Stimulated activated CD4-positive, alpha-beta T cell treated with anti-CD3 and anti-CD28 coated beads, Interleukin-1b, Interleukin-23, amount 100 ng/mL, for 48 hours (primary cell): ENCODE measurements around the gene GHRHR.

ENCODE experiments used
- DNase-seq: peaks from one replicate; pipeline ENCODE4 v3.0.0-alpha.2; 2020

Gene GHRHR

GRCh38 chr7:31017032-31017675 is 53.4 kb downstream of the GHRHR start:
- no peak for DNase-seq

- no peak for DNase-seq
Observed at GRCh38 chr7:31017721-31018120, 54.0 kb downstream of the GHRHR start.

GRCh38 chr7:31019509-31019908 is 55.8 kb downstream of the GHRHR start:
- DNase-seq = no peak

GRCh38 chr7:31020161-31020560 is 56.4 kb downstream of the GHRHR start:
- DNase-seq = no peak

GRCh38 chr7:31020652-31021051 is 56.9 kb downstream of the GHRHR start:
- DNase-seq = no peak

GRCh38 chr7:31022117-31022516 is 58.4 kb downstream of the GHRHR start:
- no peak for DNase-seq

- no peak for DNase-seq
Observed at GRCh38 chr7:31022726-31023125, 59.0 kb downstream of the GHRHR start.

- DNase-seq = no peak
Observed at GRCh38 chr7:31023877-31024276, 60.1 kb downstream of the GHRHR start.

- no peak for DNase-seq
Observed at GRCh38 chr7:31027161-31027965, 63.6 kb downstream of the GHRHR start.

GRCh38 chr7:31028006-31028405 is 64.3 kb downstream of the GHRHR start:
- DNase-seq = no peak

- DNase-seq = no peak
Observed at GRCh38 chr7:31028417-31028992, 64.8 kb downstream of the GHRHR start.
